ENCODE measurements around the gene BLVRB. TPM values are rescaled to one million over a fixed set of nuclear protein-coding genes. Genes with fewer than 3 reads are reported as not detected.
A peak's percentile ranks its signal among the peaks of the same experiment; 100 is the strongest.
"Not testable (repeated sequence)": the region's sequence is repeated elsewhere in the genome, so short reads cannot be mapped to it uniquely, and the experiment has no call there.

The BLVRB gene
- 127 TPM for total RNA-seq
- long read RNA-seq, transcript BLVRB-201 (5 exons, 873 nt) = major isoform, 63 of 63 reads
- long read RNA-seq, partial matches to known transcripts = 0 of 63 reads
- long read RNA-seq, other reads (novel, unspliced or antisense) = 0 of 63 reads

- intact Hi-C loops (cut with DNase I) = loop anchor here (1.0 to 5.0 kb wide), 4 partner anchors 21 to 132 kb away; partner anchors contain the start of gene SERTAD3
- DNase-seq (ENCODE audit: missing footprints) = peak; percentile 100
- peak; percentile 97 for ATAC-seq
Observed at GRCh38 chr19:40465557-40466218, at the start of gene BLVRB. Gene BLVRB (minus strand): TSS chr19:40465745. CDS start chr19:40465688, 57 bp downstream.

- DNase-seq (ENCODE audit: missing footprints) (no peak), ATAC-seq (no peak)
- intact Hi-C loops (cut with DNase I) = no loop called here
Observed at GRCh38 chr19:40513741-40514315, 48.3 kb upstream of the BLVRB start.

- no peak for DNase-seq (ENCODE audit: missing footprints)
- intact Hi-C loops (cut with DNase I) = no loop called here
- no peak for ATAC-seq
Observed at GRCh38 chr19:40513345-40513678, 47.8 kb upstream of the BLVRB start.

- intact Hi-C loops (cut with DNase I) = no loop called here
- peak; percentile 54 for ATAC-seq
- no peak for DNase-seq (ENCODE audit: missing footprints)
Observed at GRCh38 chr19:40512473-40513344, 47.2 kb upstream of the BLVRB start.

- no peak for ATAC-seq
- intact Hi-C loops (cut with DNase I) = no loop called here
Observed at GRCh38 chr19:40512110-40512472, 46.5 kb upstream of the BLVRB start.

GRCh38 chr19:40511487-40511886 is 45.9 kb upstream of the BLVRB start:
- ATAC-seq (no peak), DNase-seq (ENCODE audit: missing footprints) (no peak)
- intact Hi-C loops (cut with DNase I) = no loop called here

More at GRCh38 chr19:40512110-40512472, 46.5 kb upstream of the BLVRB start:
- no peak for DNase-seq (ENCODE audit: missing footprints)

- intact Hi-C loops (cut with DNase I) = no loop called here
- DNase-seq (ENCODE audit: missing footprints) (no peak), ATAC-seq (no peak)
Observed at GRCh38 chr19:40510526-40511115, 45.1 kb upstream of the BLVRB start.

- DNase-seq (ENCODE audit: missing footprints) = no peak
- intact Hi-C loops (cut with DNase I) = no loop called here
- ATAC-seq = no peak
Observed at GRCh38 chr19:40508739-40509260, 43.3 kb upstream of the BLVRB start.

GRCh38 chr19:40507892-40508291 is 42.3 kb upstream of the BLVRB start:
- ATAC-seq = no peak
- intact Hi-C loops (cut with DNase I) = no loop called here
- no peak for DNase-seq (ENCODE audit: missing footprints)

- intact Hi-C loops (cut with DNase I) = no loop called here
- DNase-seq (ENCODE audit: missing footprints) (no peak), ATAC-seq (no peak)
Observed at GRCh38 chr19:40506099-40506498, 40.6 kb upstream of the BLVRB start.

- no peak for DNase-seq (ENCODE audit: missing footprints)
- intact Hi-C loops (cut with DNase I) = no loop called here
- ATAC-seq = no peak
Observed at GRCh38 chr19:40503320-40503695, 37.8 kb upstream of the BLVRB start.

- intact Hi-C loops (cut with DNase I) = no loop called here
- DNase-seq (ENCODE audit: missing footprints) (no peak), ATAC-seq (no peak)
Observed at GRCh38 chr19:40502647-40503319, 37.2 kb upstream of the BLVRB start.

GRCh38 chr19:40502081-40502480 is 36.5 kb upstream of the BLVRB start:
- intact Hi-C loops (cut with DNase I) = no loop called here
- DNase-seq (ENCODE audit: missing footprints) (no peak), ATAC-seq (no peak)

- DNase-seq (ENCODE audit: missing footprints) (no peak), ATAC-seq (no peak)
- intact Hi-C loops (cut with DNase I) = no loop called here
Observed at GRCh38 chr19:40501599-40501998, 36.1 kb upstream of the BLVRB start.

GRCh38 chr19:40500678-40501530 is 35.4 kb upstream of the BLVRB start:
- ATAC-seq; DNase-seq (ENCODE audit: missing footprints); intact Hi-C loops (cut with DNase I): not testable (repeated sequence)

- intact Hi-C loops (cut with DNase I) = no loop called here
- ATAC-seq (no peak), DNase-seq (ENCODE audit: missing footprints) (no peak)
Observed at GRCh38 chr19:40499320-40499719, 33.8 kb upstream of the BLVRB start.

GRCh38 chr19:40497214-40497613 is 31.7 kb upstream of the BLVRB start:
- no peak for DNase-seq (ENCODE audit: missing footprints)
- no peak for ATAC-seq
- intact Hi-C loops (cut with DNase I) = no loop called here

Measured in Right ventricle myocardium inferior (tissue), 1 donor.